Thyroid gland (tissue), 4 donors: ENCODE measurements around the gene RANBP10.

ENCODE experiments used
- POLR2A ChIP-seq, 2 donors: fragments of 450-650 bp; IDR thresholded peaks; one replicate each; pipeline ENCODE4 v1.6.1; 2017; ENCODE audit warnings: antibody characterized with exemption in 2 of 2, mild to moderate bottlenecking in 2 of 2, moderate library complexity in 1 of 2
- TF ChIP-seq, protein P1 (sequence below), 6 experiments: fragments of 200-600 bp in 3 of 6; fragments of 450-650 bp in 3 of 6; sonication (generic) in 3 of 6; IDR thresholded peaks; one replicate each; pipeline ENCODE4 v1.5.1; 2016 to 2019; ENCODE audit warnings: antibody characterized with exemption in 6 of 6, mild to moderate bottlenecking in 2 of 6, inconsistent platforms in 1 of 6, moderate library complexity in 1 of 6

- TF ChIP-seq, protein P1, sequence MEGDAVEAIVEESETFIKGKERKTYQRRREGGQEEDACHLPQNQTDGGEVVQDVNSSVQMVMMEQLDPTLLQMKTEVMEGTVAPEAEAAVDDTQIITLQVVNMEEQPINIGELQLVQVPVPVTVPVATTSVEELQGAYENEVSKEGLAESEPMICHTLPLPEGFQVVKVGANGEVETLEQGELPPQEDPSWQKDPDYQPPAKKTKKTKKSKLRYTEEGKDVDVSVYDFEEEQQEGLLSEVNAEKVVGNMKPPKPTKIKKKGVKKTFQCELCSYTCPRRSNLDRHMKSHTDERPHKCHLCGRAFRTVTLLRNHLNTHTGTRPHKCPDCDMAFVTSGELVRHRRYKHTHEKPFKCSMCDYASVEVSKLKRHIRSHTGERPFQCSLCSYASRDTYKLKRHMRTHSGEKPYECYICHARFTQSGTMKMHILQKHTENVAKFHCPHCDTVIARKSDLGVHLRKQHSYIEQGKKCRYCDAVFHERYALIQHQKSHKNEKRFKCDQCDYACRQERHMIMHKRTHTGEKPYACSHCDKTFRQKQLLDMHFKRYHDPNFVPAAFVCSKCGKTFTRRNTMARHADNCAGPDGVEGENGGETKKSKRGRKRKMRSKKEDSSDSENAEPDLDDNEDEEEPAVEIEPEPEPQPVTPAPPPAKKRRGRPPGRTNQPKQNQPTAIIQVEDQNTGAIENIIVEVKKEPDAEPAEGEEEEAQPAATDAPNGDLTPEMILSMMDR (IDR thresholded peaks at IDR 0.05): no peak
- TF ChIP-seq POLR2A (IDR thresholded peaks at IDR 0.05): no peak
These were observed 31.9 kb downstream of the RANBP10 start for GRCh38 chr16:67774457-67774853.
